ENCODE data around the gene OR2F1.

Gene OR2F1

GRCh38 chr7:143908120-143908519 is 46.5 kb upstream of the OR2F1 start:
- no peak for TF ChIP-seq FOXP2 (optimal IDR thresholded peaks at IDR 0.05; ENCODE audit: borderline replicate concordance, extremely low read depth, extremely low read length, insufficient read depth)
- no peak for TF ChIP-seq TAF1 (IDR thresholded peaks at IDR 0.05; ENCODE audit: borderline replicate concordance, insufficient read depth, low read length)
- TF ChIP-seq SIN3A (IDR thresholded peaks at IDR 0.05; ENCODE audit: borderline replicate concordance, insufficient read depth, low read length): no peak
- no peak for TF ChIP-seq POLR2AphosphoS5 (IDR thresholded peaks at IDR 0.05; ENCODE audit: low read depth, low read length)
- TF ChIP-seq REST (IDR thresholded peaks at IDR 0.05; ENCODE audit: insufficient read depth in 1 of 2, low read depth in 2 of 2, low read length in 2 of 2): no peak

DNA sequence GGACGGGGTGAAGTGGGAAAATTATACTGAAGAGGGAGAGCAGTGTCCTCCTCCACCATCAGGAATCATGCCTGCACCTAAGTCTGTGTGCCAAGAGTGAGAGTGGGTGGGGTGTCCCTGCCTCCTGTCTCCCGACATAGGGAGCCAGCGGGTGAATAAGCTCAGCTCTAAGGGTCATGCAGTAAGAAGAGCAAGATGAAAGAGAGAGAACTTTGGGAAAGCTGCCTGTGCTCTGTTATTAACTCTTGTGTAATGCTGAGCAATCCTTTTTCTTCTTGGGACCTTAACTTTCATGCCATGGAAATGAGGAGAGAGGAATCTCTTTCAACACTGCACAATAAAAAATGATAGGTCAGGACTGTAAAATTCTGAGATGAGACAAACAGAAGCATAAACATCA is 44.8 kb upstream of the OR2F1 start:
- TF ChIP-seq POLR2AphosphoS5 (IDR thresholded peaks at IDR 0.05; ENCODE audit: low read depth, low read length) (no peak), FOXP2 (optimal IDR thresholded peaks at IDR 0.05; ENCODE audit: borderline replicate concordance, extremely low read depth, extremely low read length, insufficient read depth) (no peak), TAF1 (IDR thresholded peaks at IDR 0.05; ENCODE audit: borderline replicate concordance, insufficient read depth, low read length) (no peak), SIN3A (IDR thresholded peaks at IDR 0.05; ENCODE audit: borderline replicate concordance, insufficient read depth, low read length) (no peak), REST (IDR thresholded peaks at IDR 0.05; ENCODE audit: insufficient read depth in 1 of 2, low read depth in 2 of 2, low read length in 2 of 2) (no peak)

- TF ChIP-seq SIN3A (IDR thresholded peaks at IDR 0.05; ENCODE audit: borderline replicate concordance, insufficient read depth, low read length): no peak
- TF ChIP-seq POLR2AphosphoS5 (IDR thresholded peaks at IDR 0.05; ENCODE audit: low read depth, low read length): no peak
- TF ChIP-seq FOXP2 (optimal IDR thresholded peaks at IDR 0.05; ENCODE audit: borderline replicate concordance, extremely low read depth, extremely low read length, insufficient read depth): no peak
- no peak for TF ChIP-seq REST (IDR thresholded peaks at IDR 0.05; ENCODE audit: insufficient read depth in 1 of 2, low read depth in 2 of 2, low read length in 2 of 2)
- no peak for TF ChIP-seq TAF1 (IDR thresholded peaks at IDR 0.05; ENCODE audit: borderline replicate concordance, insufficient read depth, low read length)
Measured at GRCh38 chr7:143910473-143911248, 44.0 kb upstream of the OR2F1 start.

- no peak for TF ChIP-seq TAF1 (IDR thresholded peaks at IDR 0.05; ENCODE audit: borderline replicate concordance, insufficient read depth, low read length)
- no peak for TF ChIP-seq SIN3A (IDR thresholded peaks at IDR 0.05; ENCODE audit: borderline replicate concordance, insufficient read depth, low read length)
- no peak for TF ChIP-seq POLR2AphosphoS5 (IDR thresholded peaks at IDR 0.05; ENCODE audit: low read depth, low read length)
- no peak for TF ChIP-seq FOXP2 (optimal IDR thresholded peaks at IDR 0.05; ENCODE audit: borderline replicate concordance, extremely low read depth, extremely low read length, insufficient read depth)
- TF ChIP-seq REST (IDR thresholded peaks at IDR 0.05; ENCODE audit: insufficient read depth in 1 of 2, low read depth in 2 of 2, low read length in 2 of 2): no peak
Measured at GRCh38 chr7:143913945-143914615, 40.6 kb upstream of the OR2F1 start.
